Measurements from ENCODE around the gene SLCO1C1.

DNA sequence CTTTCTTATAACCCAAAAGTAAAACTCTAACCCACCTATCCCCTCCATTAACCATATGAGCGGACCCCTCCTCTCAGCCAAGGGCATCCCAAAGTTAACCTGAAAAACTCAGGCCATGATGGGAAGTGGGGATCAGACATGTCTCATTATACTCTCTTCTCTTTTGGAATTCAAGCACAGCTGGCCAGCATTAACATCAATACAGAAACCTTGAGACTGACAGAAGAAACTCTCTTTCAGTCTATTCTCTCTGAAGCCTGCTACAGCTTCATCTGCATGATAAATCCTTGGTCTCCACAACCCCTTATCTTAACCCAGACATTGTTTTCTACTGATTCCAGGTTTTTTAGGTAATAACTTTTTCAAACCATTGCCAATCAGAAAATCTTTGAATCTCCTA, 97.8 kb downstream of the SLCO1C1 start:
- TF ChIP-seq EZH2 (IDR thresholded peaks at IDR 0.05; ENCODE audit: borderline replicate concordance, low read depth, low read length) (no peak), HDAC6 (IDR thresholded peaks at IDR 0.05; ENCODE audit: low read depth, low read length) (no peak)
